Measurements from ENCODE around the gene ZDHHC11. TPM values are rescaled to one million over a fixed set of nuclear protein-coding genes. Genes with fewer than 3 reads are reported as not detected.
"Not testable (repeated sequence)": the region's sequence is repeated elsewhere in the genome, so short reads cannot be mapped to it uniquely, and the experiment has no call there.

ZDHHC11 gene
- total RNA-seq, 3 donors from 2014 or later = 3.0 to 11.3 (median 9.5) TPM

DNA sequence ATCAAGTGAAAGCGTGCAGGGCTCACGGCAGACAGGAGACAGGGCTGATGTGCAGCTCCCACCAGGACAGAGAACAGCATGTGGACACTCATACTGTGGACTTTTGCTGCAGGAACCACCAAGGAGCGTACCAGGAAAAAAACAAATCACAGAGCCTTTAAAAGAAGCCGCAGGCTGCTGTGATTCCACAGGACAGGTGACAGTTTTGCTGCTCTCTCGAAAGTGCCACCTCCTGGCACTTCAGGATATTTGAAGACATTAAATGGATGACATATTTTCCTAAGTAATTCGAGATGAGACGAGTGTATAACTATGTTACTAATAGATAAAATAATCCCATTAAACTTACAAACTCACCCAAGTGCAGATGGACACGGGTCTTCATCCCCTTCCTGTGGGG lies 29.3 kb downstream of the ZDHHC11 start:
- Histone ChIP-seq H3K9me3 (no peaks in the 10 kb centered on the region), H3K36me3 (no peaks in the 10 kb centered on the region), H3K27me3 (no peaks in the 10 kb centered on the region), H3K27ac (no peak overlapping the region), H3K4me1 (no peaks in the 10 kb centered on the region), H3K4me3 (no peak overlapping the region)
- intact Hi-C loops (cut with DNase I; ENCODE audit: low total_unique reads) = no loop called here
- no peak for DNase-seq (ENCODE audit: low spot score in 2 of 2)
- TF ChIP-seq POLR2A (IDR thresholded peaks at IDR 0.05) = no peak
- TF ChIP-seq POLR2AphosphoS5 (IDR thresholded peaks at IDR 0.05) = no peak
- no peak for TF ChIP-seq CTCF (IDR thresholded peaks at IDR 0.05)

DNA sequence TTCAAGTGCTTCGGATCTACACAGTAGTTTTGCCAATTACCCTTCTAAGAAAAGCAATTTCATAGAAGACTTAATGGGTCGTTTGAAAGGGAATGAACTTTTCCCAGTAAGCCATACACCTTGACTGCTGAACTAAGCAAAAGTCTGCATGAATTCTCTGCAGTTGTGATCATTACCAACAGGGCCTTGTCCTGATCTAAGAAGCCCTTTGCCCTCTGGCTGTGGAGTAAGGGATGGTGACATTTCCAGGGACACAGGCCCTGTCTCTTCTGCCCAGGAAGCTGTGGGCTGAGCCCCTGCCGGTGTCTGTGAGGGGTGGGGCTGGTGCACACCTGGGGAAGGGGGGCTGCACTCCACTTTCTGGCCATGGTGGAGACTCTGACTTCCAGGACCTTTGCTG lies 30.5 kb downstream of the ZDHHC11 start:
- Histone ChIP-seq H3K4me1 (no peaks in the 10 kb centered on the region), H3K9me3 (peaks cover 0 to 7% of the 10 kb centered on the region in 2 donors), H3K4me3 (no peak overlapping the region), H3K27ac (no peak overlapping the region), H3K27me3 (no peaks in the 10 kb centered on the region), H3K36me3 (no peaks in the 10 kb centered on the region)
- DNase-seq (ENCODE audit: low spot score in 2 of 2) = no peak
- no peak for TF ChIP-seq POLR2A (IDR thresholded peaks at IDR 0.05)
- TF ChIP-seq CTCF (IDR thresholded peaks at IDR 0.05) = no peak
- TF ChIP-seq POLR2AphosphoS5 (IDR thresholded peaks at IDR 0.05) = no peak
- intact Hi-C loops (cut with DNase I; ENCODE audit: low total_unique reads) = no loop called here

DNA sequence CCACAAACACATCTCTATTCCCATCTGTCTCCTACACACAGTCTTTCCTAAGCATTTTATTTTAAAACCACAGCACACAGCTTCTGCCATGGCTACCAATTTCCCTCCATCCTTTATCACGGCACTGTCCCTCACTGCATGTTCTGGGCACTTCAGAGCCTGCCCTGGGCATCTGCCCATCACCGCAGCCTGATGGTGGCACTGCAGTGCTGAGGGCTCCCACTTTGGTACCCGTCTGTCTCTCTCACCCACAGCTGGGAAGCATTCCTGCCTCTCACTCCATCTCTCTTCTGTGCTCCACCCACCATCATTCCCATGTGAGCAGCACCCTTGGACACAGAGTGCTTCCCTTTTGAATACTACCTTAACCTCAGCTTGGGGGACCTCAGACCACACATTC lies 31.7 kb downstream of the ZDHHC11 start:
- Histone ChIP-seq H3K36me3 (no peaks in the 10 kb centered on the region), H3K4me1 (no peaks in the 10 kb centered on the region), H3K4me3 (no peak overlapping the region), H3K27me3 (no peaks in the 10 kb centered on the region), H3K27ac (no peak overlapping the region), H3K9me3 (peaks cover 0 to 7% of the 10 kb centered on the region in 2 donors)
- intact Hi-C loops (cut with DNase I; ENCODE audit: low total_unique reads) = no loop called here
- TF ChIP-seq CTCF (IDR thresholded peaks at IDR 0.05) = no peak
- TF ChIP-seq POLR2A (IDR thresholded peaks at IDR 0.05) = no peak
- no peak for TF ChIP-seq POLR2AphosphoS5 (IDR thresholded peaks at IDR 0.05)
- DNase-seq (ENCODE audit: low spot score in 2 of 2) = no peak

DNA sequence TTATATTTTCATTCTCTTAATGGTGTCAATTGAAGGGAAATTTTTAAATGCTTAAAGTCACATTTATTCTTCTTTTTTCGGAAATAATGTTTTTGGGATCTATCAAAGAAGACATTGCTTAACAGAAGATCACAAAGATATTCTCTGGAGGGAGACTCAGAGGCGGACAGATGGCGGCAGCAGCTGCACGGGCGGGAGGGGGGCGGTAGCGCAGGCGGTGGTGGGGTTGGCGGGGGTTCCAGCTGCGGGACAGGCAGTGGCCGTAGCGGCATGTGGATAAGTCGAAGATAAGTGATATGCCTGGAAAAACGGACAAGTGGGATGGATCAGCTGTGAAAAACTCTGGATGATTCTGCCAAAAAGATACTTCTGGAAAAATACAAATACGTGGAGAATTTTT lies 34.6 kb downstream of the ZDHHC11 start:
- TF ChIP-seq POLR2A (IDR thresholded peaks at IDR 0.05) (no peak), CTCF (IDR thresholded peaks at IDR 0.05) (no peak), POLR2AphosphoS5 (IDR thresholded peaks at IDR 0.05) (no peak)
- intact Hi-C loops (cut with DNase I; ENCODE audit: low total_unique reads) = no loop called here

GRCh38 chr5:815449-815848 lies 35.3 kb downstream of the ZDHHC11 start:
- Histone ChIP-seq H3K4me3 (no peak overlapping the region), H3K27me3 (no peaks in the 10 kb centered on the region)
- intact Hi-C loops (cut with DNase I; ENCODE audit: low total_unique reads) = no loop called here

More for the DNA sequence above, 34.6 kb downstream of the ZDHHC11 start:
- H3K27ac ChIP-seq = no peak overlapping the region
- no peaks in the 10 kb centered on the region for H3K36me3 ChIP-seq
- H3K4me1 ChIP-seq = no peaks in the 10 kb centered on the region
- no peak overlapping the region for H3K4me3 ChIP-seq
- H3K9me3 ChIP-seq = peaks cover 0 to 7% of the 10 kb centered on the region in 2 donors
- no peak for DNase-seq (ENCODE audit: low spot score in 2 of 2)
- H3K27me3 ChIP-seq = no peaks in the 10 kb centered on the region

GRCh38 chr5:813575-813974 lies 37.2 kb downstream of the ZDHHC11 start:
- H3K27me3 ChIP-seq; H3K27ac ChIP-seq; H3K9me3 ChIP-seq; intact Hi-C loops (cut with DNase I; ENCODE audit: low total_unique reads); DNase-seq (ENCODE audit: low spot score in 2 of 2); H3K36me3 ChIP-seq; H3K4me1 ChIP-seq; H3K4me3 ChIP-seq: not testable (repeated sequence)

More at GRCh38 chr5:815449-815848, 35.3 kb downstream of the ZDHHC11 start:
- peaks cover 0 to 7% of the 10 kb centered on the region in 2 donors for H3K9me3 ChIP-seq
- H3K4me1 ChIP-seq = no peaks in the 10 kb centered on the region
- DNase-seq (ENCODE audit: low spot score in 2 of 2) = no peak
- H3K27ac ChIP-seq = no peak overlapping the region
- TF ChIP-seq POLR2AphosphoS5 (IDR thresholded peaks at IDR 0.05) (no peak), CTCF (IDR thresholded peaks at IDR 0.05) (no peak), POLR2A (IDR thresholded peaks at IDR 0.05) (no peak)
- H3K36me3 ChIP-seq = no peaks in the 10 kb centered on the region

DNA sequence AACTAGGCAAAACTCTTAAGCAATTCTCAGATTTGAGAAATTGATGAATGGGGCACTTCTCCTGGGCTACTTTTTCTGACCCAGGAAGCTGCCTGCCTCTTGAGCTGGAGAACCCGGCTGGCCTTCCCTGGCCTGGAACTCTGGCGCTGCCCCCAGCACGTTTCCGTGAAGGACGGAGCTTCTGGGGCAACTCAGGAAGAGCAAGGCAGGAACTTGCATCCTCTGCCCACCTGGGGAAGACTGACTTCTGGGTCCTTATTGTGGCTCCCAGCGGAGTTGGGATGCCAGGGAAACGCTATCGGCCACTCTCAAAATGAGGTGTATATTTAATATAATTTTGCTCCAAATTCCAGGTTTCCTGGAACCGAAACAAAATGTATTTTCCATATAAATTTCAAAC lies 39.4 kb downstream of the ZDHHC11 start:
- H3K4me3 ChIP-seq; H3K36me3 ChIP-seq; H3K4me1 ChIP-seq; H3K27ac ChIP-seq; H3K27me3 ChIP-seq; H3K9me3 ChIP-seq; DNase-seq (ENCODE audit: low spot score in 2 of 2); intact Hi-C loops (cut with DNase I; ENCODE audit: low total_unique reads): not testable (repeated sequence)

DNA sequence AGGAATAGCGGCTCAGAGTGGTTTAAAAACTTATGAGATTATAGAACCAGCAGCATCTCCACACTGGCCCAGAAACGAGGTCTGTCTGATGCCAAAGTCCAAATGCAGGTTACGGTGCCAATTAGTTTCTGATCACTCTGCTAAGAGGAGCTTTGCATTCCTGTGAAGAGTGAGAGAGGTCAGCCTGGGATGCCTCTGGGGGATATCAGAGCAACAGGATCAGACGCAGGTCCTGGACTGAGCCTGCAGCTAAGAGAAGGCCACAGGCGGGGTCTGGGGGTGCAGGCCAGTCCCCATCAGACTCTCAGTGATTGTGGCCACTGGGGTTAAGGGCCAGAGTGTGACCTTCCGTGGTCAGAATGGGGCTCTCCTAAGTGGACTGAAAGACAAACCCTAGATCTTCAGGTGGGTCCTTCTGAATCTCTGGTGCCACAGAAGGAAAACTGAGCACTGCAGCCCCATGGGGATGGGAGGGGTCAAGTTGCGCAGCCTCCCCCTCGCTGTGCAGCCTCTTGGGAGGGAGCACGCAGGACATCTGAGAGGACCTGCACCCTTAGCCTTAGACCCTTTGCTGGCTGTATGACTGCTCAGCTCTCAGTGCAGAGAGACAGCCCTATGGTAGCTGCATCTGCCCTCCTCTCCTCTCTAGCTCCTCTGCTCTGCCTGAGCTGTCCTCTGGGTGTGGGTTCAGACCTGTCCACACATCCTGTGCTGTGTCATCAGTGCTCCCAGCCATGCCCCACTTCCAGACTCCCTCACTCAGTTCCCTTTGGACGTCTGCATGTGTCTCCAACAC lies 42.9 kb downstream of the ZDHHC11 start:
- peaks cover 0 to 11% of the 10 kb centered on the region in 2 donors for H3K9me3 ChIP-seq
- H3K4me3 ChIP-seq; H3K27ac ChIP-seq; H3K4me1 ChIP-seq; DNase-seq (ENCODE audit: low spot score in 2 of 2); H3K27me3 ChIP-seq; H3K36me3 ChIP-seq; intact Hi-C loops (cut with DNase I; ENCODE audit: low total_unique reads): not testable (repeated sequence)
